Right kidney (tissue), 1 donor: ENCODE data around the gene GJC2.
"Not testable (repeated sequence)": the region's sequence is repeated elsewhere in the genome, so short reads cannot be mapped to it uniquely, and the experiment has no call there.

Experiments used
- DNase-seq: peaks from one replicate; pipeline ENCODE4 v3.0.0-alpha.2; 2016

GJC2 gene

DNA sequence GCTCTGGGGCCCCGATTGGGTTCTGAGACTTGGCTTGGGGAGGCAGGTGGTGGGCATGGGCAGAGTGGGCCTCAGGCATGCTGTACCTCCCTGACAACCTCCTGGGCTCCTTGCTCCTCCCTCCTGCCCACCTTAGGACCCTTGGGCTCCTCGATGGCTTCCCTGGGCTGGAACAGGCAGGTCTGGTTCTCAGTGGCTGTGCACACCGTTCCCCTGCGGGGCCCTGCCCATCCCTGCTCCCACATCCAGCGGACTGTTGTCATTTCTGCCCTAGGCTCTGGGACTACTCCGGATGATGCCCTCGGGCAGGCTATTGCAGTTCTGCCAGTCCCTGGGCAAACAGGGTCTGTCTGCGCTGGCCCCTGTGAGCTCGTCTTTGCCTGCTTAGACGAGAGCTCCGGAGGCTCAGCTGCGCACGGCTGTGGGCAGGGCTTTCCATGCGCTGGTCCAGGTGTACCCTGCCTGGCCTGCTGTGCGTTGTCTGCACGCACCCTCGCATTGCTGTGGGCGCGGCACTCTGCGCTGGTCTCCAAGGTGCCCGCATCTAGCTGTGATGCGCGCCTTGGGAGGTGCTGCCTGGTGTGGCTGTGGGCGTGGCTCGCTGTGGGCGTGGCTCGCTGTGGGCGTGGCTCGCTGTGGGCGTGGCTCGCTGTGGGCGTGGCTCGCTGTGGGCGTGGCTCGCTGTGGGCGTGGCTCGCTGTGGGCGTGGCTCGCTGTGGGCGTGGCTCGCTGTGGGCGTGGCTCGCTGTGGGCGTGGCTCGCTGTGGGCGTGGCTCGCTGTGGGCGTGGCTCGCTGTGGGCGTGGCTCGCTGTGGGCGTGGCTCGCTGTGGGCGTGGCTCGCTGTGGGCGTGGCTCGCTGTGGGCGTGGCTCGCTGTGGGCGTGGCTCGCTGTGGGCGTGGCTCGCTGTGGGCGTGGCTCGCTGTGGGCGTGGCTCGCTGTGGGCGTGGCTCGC, 24.1 kb downstream of the GJC2 start:
- DNase-seq: not testable (repeated sequence)

DNA sequence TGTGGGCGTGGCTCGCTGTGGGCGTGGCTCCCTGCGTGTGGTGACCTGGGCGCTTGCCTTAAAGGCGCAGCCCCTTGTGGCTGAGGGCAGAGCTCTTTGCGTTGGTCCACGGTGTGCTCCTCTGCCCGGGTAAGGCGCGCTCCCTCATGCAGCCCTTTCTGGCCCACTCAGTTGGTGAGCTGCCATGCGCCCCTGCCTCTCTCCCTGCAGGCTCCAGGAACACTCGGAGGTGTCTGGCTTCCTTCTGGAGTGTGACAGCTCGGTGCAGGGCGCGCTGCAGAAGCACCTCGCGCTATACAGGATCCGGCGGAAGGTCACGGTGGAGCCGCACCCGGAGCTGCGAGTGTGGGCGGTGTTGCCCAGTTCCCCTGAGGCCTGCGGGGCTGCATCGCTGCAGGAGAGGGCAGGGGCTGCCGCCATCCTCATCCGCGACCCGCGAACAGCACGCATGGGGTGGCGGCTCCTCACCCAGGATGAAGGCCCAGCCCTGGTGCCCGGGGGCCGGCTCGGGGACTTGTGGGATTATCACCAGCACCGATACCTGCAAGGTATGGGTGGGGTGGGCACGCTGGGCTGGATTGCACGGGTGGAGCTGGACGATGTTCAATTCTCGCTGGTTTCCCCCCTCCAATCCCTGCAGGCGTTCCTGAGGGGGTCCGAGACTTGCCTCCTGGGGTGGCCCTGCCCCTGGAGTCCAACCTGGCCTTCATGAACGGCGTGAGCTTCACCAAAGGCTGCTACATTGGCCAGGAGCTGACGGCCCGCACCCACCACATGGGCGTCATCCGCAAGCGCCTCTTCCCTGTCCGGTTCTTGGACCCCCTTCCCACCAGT, 25.0 kb downstream of the GJC2 start:
- DNase-seq: no peak

DNA sequence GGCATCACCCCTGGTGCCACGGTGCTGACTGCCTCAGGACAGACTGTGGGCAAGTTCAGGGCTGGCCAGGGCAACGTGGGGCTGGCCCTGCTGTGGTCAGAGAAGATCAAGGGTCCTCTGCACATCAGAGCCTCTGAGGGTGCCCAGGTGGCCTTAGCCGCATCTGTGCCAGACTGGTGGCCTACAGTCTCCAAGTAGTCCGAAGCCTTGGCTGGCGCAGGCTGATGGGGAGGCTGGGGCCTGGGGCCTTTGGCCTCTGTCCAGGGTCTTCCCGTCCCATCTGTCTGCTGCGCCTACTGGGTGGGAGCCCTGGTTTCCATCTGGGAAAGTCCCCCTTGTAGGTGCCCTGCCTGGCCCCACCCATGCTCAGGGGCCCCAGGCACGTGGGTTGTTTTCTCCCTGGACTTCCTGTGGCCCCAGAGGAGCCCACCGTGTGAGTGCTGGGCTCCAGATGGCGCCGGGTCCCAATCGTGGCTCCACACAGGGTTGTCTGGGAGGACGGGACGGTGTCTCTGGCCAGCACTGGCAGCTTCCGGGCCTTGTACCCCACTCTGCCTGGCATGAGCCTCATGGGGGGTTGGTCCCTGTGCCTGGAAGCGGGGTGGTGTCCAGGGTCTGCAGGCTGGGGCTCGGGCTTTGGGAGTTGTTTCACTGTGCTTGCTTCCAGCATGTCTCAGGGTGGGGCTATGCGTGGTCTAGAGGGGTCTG, 25.7 kb downstream of the GJC2 start:
- DNase-seq: no peak

DNA sequence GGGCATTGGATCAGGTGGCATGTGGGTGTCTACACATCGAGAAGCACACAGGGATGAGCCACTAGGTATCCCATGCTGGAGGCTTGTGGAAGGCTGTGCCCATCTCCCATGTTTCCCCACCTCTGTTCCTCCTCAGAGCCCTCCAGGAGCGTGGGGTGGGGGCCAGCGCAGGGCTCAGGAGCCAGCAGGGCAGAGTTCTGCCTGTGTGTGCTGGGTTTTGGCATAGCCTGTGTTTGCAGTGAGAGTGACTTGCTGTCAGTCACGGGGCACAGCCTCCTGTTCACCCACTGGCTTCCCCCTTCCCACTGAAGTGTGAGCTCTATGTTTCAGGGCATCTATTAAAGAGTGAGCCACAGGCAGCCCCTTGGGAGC, 26.3 kb downstream of the GJC2 start:
- DNase-seq: no peak

DNA sequence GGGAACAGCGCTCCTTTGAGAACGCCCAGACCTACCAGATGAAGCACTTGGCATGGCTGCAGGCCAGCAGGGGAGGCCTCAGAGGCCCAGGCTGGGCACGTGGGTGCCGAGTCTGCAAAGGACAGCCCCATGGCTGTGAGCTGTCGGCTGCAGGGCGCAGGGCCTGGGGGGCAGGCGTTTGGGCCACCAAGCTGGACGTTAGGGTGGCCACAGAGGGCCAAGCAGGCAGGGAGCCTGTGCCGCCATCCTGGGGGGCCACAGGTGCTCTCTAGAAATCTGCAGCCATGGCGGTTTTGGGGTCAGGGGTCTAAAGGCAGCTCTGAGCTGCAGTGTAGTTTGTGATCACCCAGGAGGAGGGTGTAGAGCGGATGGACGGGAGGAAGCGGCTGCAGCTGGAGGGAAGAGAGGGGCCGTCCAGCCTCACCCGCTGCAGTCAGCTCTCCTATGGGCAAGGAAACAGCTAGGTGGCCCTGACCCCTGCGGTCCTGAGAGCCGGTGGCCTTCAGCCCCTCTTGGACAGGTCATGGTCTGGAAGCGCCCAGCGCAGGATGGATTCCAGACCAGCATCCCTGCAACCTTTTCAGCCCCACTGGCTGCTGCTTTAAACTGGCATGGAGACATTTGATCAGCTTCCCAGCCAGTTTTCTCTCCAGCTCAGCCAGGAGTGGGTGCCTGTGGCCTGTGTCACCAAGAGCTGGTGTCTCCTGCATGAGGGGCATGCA, 26.9 kb downstream of the GJC2 start:
- DNase-seq: no peak

DNA sequence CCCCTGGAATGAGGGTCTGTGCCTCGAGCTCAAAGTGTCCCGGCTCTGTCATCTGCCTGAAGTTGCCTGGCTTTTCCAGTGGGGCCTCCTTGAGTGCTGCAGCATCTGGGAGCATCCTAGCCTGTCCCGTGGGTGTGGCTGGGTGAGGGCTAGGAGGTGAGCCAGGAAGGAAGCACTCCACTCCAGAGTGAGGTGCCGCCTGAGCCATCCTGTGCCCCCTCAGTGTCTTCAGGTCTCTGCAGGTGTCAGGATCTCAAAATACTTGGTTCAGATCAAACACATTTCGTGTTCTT, 27.4 kb downstream of the GJC2 start:
- DNase-seq: no peak

DNA sequence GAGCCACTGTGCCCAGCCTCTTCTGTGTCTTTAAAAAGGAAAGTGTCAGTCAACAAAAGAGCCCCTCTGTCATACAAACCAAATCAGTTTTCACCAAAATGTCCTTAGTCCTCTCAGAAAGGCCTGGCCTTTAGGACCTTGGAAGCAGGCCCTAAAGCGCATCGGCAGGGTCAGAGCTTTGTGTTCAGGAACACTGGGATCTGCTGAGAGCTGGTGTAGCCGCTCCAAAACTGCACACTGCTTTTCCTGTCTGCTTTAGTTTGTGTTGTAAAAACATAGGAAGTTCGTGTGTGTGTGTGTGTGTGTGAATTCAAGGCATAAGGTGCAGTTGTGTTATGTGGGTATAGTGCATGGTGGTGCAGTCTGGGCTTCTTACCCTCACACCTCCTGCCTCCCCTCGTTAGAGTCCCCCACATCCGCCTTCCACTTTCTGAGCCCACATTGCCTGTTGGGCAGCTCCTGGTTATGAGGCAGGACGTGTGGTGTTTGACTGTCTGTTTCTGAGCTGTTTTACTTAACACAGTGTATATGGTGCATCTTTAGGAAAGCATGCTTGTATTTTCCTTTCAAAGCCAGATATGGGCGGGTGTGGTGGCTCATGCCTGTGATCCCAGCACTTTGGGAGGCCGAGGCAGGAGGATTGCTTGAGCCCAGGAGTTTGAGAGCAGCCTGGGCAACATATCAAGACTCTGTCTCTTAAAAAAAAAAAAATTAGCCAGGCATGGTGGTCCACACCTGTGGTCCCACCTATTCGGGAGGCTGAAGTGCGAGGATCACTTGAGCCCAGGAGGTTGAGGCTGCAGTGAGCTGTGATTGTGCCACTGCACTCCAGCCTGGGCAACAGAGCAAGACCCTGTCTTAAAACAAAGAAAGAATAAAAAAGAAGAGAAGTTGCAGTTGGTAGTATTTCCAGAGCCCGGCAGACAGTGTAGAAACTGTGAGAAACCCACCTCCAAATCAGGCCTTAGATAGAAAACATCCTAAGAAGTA, 28.3 kb downstream of the GJC2 start:
- no peak for DNase-seq

DNA sequence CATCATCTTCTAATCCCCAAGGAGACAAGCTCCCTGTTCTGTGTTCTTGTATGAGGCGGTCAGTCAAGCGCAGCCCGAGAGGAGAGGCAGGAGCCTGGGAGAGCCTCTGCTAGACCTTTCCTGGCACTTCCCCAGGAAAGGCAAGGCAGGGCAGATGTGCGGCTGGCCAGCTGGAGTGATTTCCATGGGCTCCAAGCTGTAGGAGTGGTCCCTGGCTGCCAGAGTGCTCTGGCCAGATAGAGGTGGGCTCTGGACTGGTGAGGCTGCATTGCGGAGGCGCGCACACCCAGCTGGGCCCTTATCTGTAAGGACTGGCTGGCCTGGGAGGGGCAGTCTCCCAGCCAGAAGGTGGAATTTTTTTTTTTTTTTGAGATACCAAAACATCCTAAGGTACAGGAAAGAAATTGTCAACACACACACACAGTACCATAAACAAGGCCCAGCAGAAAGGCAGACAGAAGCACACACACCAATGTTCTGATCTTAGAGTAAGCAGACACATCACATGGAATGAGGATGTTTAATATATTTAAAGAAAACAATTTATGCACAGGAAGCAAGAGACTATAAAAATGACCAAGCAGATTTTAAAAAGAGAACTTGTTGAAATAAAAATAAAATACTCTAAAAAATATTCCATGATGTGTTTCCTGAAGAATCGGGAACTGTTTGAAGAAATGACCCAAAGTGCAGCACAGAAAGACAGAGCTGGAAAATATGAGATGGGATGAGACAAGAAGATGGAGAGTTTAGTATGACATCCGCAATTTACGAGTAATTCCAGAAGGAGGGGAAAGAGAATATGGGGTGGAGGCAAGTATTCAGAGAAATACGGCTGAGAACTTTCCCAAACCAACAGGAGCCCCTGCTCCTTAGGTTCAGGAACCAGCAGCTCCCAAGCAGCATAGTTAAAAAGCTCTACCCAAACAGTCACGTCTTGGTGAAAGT, 29.3 kb downstream of the GJC2 start:
- no peak for DNase-seq

DNA sequence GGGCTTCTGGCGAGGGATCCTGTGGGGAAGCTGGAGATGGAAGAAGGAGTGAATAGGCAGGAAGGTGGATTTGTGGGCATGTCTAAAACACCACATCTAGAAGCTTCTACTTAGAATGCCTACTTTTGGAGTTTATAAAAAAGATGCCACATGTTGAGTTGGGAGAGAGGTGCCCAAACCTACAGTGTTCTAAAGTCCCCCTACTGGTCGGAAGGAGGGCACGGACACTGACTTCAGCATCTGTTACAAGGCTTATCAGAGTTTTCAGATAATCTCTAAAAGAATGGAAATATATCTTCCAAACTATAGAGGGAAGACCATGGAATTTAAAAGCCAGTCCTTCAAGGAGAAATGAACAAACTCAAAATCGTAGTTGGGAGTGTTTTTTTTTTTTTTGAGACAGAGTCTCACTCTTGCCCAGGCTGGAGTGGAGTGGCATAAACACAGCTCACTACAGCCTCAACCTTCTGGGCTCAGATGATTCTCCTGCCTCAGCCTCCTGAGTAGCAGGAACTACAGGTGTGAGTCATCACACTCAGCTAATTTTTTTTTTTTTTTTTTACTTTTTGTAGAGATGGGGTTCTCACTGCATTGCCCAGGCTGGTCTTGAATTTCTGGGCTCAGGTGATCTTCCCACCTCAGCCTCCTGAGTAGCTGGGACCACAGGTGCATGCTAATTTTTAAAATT, 30.7 kb downstream of the GJC2 start:
- no peak for DNase-seq

DNA sequence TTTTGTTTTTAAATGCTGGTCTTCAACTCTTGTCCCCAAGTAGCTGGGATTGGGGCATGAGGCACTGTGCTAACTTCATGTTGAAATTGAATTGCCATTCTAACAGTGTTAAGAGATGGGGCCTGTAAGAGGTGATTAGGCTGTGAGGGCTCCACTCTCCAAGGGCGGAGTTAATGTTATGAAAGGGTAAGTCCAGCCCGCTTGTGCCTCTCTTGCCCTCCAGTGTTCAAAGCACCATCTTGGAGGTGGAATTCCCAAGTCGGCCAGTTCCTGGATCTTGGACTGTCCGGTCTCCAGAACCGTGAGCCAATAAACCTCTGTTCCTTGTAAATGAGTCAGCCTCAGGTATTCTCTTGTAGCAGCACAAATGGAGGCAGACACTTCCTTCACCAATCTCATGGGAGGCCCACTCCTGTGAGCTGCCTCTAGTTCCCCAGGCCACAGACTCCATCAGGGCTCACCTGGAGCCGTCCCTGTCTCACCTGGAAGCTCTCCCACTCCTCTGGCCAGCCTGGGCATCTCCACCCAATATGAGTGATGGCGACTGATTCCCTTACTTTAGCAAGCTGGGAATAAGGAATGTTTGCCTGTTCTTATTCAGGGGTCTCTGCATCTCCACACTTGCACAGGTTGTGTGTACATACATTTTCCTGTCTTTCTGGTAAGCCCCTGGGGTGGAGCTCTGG, 31.4 kb downstream of the GJC2 start:
- DNase-seq: no peak

DNA sequence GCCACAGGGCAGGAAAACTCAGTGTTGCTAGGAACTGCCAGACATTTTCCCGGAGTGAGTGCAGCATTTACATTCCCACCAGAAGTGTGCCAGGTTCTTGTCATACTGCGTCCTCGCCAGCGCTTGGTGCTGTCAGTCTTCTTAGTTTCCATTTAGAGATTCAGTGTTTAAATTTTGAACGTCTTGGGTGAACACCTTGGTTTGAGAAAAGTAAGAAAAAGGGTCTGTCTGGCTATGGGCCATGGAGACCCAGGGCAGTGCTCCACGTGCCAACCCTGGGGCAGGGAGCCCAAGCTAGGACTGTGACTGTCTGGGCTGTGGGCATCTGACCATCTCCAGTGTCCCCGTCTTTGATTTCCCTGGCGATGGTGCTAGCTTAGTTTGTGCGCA, 31.9 kb downstream of the GJC2 start:
- DNase-seq: no peak

DNA sequence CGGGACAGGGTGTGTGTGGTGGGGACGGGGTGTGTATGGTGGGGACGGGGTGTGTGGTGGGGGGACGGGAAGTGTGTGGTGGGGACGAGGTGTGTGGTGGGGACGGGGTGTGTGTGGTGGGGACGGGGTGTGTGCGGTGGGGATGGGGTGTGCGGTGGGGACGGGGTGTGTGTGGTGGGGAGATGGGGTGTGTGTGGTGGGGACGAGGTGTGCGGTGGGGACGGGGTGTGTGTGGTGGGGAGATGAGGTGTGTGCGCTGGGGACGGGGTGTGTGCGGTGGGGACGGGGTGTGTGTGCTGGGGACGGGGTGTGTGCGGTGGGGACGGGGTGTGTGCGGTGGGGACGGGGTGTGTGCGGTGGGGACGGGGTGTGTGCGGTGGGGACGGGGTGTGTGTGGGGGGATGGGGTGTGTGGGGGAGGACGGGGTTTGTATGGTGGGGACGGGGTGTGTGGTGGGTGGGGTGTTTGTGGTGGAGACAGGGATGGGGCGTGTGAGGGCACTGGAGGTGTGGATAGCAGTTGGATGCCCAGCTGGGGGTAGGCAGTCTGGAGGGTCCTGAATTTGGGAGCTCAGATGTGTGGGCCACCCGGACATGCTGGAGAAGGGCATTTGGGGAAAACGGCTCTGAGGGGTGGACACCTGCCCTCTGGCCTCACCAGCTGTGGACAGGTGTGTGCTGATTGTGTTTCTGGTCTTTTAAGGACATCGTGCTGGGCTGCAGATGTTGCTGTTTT, 32.7 kb downstream of the GJC2 start:
- DNase-seq: no peak

DNA sequence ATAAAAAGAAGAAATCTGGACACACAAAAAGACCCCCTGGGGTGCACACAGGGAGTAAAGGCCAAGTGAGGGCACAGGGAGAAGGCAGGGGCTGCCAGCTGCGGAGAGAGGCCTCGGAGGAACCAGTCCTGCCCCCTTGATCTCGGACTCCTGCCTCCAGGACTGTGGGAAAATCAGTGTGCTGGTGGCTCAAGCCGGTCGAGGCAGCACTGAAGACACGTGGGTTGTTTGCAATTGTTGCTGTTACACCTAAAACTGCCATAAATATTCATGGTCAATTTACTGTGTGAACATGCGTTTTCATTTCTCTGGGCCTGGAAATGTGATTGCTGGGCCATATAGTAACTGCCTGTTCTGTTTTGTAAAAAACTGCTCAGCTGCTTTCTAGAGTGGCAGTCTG, 34.4 kb downstream of the GJC2 start:
- DNase-seq: no peak

DNA sequence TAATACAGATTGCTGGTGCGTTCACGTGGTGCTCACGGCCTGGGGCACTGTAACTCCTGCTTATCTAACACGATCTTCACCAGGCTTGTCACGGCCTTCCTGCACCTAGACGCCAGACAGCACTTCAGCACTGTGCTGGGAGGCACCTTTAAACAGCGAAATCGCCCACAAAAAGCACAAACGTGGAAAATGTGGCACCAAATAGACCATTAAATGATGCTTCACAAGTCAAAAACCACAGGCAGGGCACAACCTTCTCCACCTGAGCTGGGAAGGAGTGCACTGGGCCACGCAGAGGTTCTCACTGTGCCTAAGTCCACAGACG, 35.9 kb downstream of the GJC2 start:
- DNase-seq: no peak

DNA sequence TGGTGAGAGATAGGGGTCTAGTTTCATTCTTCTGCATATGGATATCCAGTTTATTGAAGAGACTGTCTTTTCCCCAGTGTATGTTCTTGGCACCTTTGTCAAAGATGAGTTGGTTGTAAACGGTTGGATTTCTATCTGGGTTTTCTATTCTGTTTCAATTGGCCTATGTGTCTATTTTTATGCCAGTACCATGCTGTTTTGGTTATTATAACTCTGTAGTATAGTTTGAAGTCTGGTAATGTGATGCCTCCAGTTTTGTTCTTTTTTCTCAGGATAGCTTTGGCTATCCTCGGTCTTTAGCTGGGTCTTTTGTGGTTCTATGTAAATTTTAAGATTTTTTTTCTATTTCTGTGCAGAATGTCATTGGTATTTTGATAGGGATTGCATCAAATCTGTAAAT, 38.5 kb downstream of the GJC2 start:
- not testable (repeated sequence) for DNase-seq

DNA sequence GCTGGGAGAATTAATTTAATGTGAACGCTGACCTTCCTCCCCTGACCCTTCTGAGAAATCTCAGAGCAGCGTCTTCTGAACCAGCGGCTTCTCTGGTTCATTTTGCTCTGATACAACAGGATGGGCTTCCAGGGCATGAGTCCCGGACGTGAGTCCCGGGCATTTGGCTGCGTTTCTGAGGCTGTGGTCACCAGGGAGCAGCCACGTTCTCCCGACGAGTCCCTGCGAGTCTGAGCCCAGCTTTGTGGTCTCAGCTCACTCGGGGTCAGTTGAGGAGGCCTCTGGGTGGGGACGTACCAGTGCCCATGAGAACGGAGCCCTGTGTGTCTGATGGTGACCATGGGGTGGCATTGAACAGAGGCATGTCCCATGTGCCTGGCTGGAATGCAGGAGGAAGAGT, 40.5 kb downstream of the GJC2 start:
- DNase-seq: no peak

DNA sequence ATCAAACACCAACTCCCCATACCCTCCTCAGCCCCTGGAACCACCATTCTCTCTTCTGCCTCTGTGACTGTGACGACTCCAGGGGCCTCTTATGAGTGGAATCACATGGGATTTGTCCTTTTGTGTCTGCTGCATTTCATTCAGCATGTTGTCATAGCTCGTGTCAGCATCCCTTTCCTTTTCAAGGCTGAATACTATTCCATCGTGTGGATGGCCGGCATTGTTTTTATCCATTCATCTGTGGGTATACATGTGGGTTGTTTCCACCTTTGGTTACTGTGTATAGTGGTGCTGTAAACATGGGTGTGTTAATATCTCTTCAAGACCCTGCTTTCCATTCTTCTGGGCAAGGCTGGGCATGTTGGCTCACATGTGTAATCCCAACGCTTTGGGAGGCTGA, 41.0 kb downstream of the GJC2 start:
- DNase-seq: no peak

DNA sequence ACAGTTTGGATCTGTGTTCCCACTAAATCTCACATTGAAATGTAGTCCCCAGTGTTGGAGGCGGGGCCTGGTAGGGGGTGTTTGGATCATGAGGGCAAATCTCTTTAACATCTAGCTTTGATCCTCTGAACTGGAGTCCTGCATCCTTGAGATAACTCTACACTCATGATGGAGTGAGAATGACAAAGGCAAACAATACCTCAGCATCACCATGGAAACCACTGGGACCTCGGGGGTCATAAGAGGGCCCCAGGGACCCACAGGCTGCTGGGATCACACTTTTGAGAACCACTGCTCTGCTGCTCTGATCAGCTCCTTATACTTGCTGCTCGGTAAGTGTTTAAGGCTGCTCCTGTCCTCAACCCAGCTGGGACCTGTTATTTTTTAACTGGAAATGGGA, 44.7 kb downstream of the GJC2 start:
- no peak for DNase-seq
